Stimulated activated CD8-positive, alpha-beta memory T cell treated with anti-CD3 and anti-CD28 coated beads, Interleukin-4, amount 100 ng/mL, for 4 hours (primary cell): ENCODE results near the gene ZBTB12.
"Not testable (repeated sequence)": the region's sequence is repeated elsewhere in the genome, so short reads cannot be mapped to it uniquely, and the experiment has no call there.

Experiments
- DNase-seq, 2 donors: peaks; one replicate each; pipeline ENCODE4 v3.0.0-alpha.2; 2020; ENCODE audit warnings: low read depth in 2 of 2, low spot score in 1 of 2

Gene ZBTB12

DNA sequence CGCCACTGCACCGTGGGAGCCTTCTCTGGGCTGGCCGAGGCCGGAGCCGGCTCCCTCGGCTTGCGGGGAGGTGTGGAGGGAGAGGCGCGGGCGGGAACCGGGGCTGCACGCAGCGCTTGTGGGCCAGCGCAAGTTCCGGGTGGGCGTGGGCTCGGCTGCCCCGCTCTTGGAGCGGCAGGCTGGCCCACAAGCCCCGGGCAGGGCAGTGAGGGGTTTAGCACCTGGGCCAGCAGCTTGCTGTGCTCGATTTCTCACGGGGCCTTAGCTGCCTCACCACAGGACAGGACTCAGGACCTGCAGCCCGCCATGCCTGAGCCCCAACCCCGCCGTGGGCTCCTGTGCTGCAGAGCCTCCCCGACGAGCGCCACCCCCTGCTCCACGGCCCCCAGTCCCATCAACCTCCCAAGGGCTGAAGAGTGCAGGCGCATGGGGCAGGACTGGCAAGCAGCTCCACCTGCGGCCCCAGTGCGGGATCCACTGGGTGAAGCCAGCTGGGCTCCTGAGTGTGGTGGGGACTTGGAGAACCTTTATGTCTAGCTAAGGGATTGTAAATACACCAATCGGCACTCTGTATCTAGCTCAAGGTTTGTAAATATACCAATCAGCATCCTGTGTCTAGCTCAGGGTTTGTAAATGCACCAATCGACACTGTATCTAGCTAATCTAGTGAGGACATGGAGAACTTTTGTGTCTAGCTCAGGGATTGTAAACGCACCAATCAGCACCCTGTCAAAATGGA is 49.7 kb downstream of the ZBTB12 start:
- not testable (repeated sequence) for DNase-seq

DNA sequence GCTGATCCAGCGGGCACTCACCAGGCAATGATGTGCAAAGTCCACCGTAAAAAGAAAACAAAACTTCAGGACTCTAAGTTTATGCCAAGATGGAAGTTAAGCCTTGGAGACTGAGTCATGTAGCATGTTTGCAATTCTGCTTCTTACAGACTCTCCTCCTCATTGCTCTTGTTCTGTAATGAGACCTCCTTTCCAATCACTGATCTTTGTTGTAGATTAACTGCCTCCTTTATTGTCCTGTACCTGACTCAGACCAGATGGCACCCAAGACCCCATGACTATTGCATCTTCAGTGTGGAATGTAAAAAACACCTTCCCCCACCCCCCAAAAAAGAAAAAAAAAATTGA is 50.4 kb downstream of the ZBTB12 start:
- no peak for DNase-seq

DNA sequence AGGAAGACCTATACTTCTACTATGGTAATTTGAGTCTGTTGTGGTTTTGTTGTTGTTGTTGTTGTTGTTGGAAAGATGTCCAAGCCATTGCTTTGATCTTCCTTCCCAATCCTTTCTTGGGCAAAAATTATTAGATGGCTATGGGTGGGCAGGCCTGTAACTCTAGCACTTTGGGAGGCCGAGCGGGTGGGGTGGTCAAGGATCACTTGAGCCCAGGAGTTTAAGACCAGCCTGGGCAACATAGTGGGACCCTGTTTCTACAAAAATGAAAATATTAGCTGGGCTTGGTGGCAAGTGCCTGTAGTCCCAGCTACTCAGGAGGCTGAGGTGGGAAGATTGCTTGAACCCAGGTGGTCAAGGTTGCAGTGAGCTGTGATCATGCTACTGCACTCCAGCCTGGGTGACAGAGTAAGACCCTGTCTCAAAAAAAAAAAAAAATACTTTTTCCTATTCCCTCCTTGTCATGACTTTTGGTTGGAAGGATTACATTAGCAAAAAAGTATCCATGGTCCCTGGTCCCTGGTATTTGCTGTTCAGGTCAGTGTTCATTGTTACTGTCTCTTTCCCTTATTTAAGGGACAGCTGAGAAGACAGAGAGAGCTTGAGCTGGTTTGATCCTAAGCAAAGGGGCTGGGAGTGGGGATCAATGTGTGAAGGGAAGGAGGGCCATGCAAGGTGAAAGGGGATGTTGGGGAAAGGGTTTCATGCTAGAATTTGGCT is 51.0 kb downstream of the ZBTB12 start:
- DNase-seq: no peak
